Skin of body (tissue), 2 donors: Measurements from ENCODE around the gene CEP72. TPM values are rescaled to one million over a fixed set of nuclear protein-coding genes. Genes with fewer than 3 reads are reported as not detected.
"Not testable (repeated sequence)": the region's sequence is repeated elsewhere in the genome, so short reads cannot be mapped to it uniquely, and the experiment has no call there.

Experiments
- DNase-seq: peaks from one replicate; lab custom pipeline; 2025; lab: John Stamatoyannopoulos, UW
- total RNA-seq: library from RNA; depleted of rRNA; stranded (reverse); fragments of >200 nt; gene quantifications from one replicate; pipeline ENCODE4 v1.2.3, GENCODE V29; 2014

Gene CEP72
- total RNA-seq, 1 donor from 2014 or later, result 4.4 TPM

DNA sequence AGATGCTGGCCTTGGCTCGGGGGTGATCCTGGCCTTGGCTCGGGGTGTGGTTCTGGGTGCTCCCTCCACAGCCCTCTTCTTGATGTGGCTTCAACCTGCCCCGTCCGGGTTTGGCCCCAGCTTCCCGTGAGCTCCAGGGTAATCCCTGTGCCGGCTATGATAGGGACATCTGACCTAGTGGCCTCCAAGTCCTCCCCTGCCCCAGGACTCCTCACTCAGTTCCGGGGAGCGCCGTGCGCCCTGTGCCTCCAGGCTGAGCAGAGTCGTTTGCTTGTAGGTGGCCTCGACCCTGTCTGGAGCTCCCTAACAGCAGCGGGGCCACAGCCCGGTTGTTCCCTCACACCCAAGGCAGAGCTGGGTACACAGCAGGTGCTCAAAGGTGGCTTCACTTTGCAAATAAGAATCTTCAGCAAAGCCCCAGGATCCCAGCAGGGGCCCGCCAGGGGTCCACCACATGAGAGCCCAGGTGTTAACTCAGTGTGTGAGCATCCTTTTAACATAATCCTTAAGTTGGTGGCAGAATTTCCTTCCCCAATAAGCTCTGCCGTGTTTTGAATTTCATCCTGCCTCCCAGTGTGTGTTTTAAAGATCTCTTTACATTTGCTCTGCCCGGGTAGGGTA, 32.3 kb upstream of the CEP72 start:
- DNase-seq, result no peak

DNA sequence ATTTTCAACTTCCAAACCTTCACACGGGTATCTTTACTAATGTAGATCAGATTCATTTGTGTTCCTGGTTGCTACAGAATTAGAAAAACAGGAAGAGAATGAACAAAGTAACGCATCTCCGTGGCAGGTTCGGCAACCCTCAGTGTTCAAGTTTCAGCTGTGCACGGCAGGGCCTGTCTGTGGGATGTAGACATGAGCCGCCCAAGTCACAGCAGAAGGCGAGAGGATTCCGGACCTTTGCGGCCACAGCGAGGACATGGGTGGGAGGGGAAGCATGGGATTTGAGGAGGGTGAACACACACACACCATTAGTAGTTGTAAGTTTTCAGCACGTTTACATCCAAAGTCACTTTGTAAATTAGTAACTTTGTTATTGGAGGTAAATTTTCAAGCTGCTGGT, 31.7 kb upstream of the CEP72 start:
- no peak for DNase-seq

DNA sequence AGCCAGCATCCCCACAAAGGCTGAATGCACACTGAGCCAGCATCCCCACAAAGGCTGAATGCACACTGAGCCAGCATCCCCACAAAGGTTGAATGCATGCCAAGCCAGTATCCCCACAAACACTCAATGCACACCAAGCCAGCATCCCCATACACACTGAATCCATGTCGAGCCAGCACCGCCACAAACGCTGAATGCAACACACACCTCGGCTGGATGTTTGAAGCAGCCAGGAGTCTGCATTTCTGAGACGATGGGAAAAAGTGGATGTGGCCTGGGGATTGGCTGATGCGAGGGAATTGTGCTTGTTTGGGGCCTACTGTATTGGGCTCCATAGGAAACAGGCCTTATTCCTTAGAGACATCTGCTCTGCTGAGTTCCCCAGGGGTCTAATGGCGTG, 30.9 kb upstream of the CEP72 start:
- DNase-seq, result no peak

DNA sequence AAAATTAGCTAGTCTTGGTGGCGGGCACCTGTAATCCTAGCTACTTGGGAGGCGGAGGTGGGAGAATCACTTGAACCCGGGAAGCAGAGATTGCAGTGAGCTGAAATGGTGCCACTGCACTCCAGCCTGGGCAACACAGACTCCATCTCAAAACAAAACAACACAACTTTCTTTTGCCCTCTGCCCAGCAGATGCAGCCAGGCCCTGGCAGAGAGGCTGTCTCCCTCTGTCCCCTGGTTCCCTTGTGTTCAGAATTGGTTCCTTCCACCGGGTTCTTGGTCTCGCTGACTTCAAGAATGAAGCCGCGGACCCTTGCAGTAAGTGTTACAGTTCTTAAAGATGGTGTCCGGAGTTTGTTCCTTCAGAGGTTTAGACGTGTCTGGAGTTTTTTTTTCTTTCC, 30.2 kb upstream of the CEP72 start:
- DNase-seq, result no peak

DNA sequence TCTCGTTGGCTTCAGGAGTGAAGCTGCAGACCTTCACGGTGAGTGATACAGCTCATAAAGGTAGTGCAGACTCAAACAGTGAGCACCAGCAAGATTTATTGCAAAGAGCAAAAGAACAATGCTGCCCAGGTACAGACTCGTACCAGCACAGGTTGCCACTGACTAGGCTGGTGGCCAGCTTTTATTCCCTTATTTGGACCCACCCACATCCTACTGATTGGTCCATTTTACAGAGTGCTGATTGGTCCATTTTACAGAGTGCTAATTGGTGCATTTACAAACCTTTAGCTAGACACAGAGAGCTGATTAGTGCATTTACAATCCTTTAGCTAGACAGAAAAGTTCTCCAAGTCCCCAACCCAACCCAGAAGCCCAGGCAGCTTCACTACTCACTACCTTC, 29.7 kb upstream of the CEP72 start:
- DNase-seq, result not testable (repeated sequence)

DNA sequence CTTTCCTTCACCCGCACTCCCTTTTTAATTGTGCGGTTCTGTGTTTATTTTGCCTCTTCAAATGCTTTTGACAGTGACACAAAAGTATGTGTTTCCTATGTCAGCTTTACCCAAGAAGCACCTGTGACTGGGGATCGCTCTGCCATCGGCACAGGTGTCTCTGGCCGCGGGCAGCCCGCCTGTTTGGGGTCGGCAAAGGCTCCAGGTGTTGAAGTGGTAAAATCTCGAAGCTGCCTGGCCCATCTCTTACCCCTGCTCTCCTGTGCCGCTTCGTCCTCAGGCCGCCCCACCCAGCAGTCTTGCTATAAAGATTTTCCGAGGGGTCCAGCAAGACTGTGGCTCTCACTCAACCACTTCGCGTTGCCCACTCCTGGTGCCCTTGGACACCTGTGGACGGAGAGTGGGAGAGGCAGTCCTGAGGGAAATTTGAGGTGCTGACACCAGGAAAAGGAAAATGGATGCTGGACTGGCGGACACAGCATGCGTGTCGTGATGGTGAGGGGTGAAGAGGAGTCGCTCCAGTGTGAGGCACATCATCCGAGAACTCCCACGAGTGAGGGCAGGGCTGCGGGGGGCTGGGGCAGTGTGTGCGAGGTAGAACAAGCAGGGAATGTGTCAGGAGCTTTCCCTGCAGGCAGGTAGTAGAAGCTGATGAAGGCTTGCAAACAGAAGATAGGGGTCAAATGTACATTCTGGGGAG, 29.1 kb upstream of the CEP72 start:
- DNase-seq, result no peak

DNA sequence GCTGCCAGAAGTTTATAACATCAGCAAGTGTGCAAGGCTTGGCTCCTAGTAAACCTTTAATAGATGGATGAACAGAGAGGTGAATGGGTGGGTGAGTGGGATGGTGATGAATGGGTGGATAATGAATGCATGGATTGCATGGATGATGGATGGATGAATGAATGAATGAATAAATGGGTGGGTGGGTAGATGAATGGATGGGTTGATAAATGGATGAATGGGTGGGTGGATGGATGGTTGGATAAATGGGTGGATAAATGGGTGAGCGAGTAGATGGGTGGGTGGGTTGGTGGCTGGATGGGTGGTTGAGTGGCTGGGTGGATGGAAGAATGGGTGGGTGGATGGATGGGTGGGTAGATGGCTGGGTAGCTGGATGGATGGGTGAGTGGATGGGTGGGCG, 28.5 kb upstream of the CEP72 start:
- no peak for DNase-seq

DNA sequence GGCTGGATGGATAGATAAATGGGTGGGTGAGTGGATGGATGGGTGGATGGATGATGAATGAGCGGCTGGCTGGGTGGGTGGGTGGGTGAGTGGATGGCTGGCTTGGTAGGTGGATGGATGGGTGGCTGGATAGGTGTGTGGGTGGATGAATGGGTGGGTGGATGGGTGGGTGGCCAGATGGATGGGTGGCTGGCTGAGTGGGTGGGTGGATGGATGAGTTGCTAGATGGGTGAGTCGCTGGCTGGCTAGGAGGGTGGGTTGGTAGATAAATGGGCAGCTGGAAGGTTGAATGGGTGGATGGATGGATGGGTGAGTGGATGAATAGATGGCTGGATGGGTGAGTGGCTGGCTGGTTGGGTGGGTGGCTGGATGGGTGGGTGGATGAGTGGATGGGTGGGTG, 27.9 kb upstream of the CEP72 start:
- no peak for DNase-seq

DNA sequence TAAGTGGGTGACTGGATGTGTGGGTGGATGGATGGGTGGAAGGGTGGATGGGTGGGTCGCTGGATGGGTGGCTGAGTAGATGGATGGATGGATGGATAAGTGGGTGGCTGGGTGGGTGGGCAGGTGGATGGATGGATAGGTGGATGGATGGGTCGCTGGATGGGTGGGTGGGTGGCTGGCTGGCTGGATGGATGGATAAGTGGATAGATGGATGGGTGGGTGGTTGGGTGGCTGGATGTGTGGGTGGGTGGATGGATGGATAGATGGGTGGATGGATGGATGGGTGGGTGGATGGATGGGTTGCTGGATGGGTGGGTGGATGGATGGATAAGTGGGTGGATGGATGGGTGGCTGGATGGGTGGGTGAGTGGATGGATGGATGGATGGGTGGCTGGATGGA, 27.3 kb upstream of the CEP72 start:
- no peak for DNase-seq

DNA sequence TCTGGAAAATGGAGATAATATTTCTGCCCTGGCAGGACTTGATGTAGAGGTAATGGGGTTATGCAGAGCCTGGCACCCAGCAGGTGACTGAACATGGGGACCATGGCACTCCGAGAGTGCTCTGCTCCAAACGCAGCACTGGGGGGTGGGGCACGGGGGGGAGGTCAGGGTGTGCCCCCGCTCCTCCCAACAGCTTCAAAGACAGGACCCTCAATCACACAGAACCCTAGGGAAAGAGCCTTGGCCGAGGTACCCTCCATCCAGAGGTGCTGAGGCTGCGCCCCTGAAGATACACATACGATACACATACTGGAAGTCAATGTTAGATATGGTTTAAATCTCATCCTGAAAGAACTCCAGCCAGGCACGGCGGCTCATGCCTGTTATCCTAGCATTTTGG, 26.6 kb upstream of the CEP72 start:
- DNase-seq, result no peak

DNA sequence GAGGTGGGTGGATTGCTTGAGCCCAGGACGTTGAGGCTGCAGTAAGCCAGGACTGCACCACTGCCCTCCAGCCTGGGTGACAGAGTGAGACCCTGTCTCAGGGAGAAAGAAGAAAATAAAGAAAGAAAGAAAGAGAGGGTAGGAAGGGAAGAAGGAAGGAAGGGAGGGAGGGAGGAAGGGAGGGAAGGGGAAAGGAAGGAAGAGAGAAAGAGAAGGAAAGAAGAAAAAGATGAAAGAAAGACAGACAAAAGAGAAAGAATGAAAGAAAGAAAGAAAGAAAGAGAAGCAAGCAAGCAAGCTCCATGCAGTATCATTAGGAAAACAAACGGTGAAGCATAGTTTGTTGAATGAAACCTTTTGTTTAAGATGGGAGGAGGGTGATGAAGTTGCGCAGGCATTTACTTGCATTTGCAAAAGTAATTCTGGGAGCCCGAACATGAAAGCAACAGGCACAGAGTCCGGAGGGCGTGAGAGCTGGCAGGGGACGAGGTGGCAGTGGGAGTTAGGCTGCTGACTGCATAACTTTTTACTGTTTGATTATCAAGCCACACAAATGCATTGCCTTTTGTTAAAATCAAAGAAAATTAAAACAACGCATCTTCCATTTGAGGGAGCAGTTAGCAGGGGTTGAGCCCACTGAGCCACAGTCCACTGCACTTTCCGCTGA, 26.0 kb upstream of the CEP72 start:
- DNase-seq, result no peak

DNA sequence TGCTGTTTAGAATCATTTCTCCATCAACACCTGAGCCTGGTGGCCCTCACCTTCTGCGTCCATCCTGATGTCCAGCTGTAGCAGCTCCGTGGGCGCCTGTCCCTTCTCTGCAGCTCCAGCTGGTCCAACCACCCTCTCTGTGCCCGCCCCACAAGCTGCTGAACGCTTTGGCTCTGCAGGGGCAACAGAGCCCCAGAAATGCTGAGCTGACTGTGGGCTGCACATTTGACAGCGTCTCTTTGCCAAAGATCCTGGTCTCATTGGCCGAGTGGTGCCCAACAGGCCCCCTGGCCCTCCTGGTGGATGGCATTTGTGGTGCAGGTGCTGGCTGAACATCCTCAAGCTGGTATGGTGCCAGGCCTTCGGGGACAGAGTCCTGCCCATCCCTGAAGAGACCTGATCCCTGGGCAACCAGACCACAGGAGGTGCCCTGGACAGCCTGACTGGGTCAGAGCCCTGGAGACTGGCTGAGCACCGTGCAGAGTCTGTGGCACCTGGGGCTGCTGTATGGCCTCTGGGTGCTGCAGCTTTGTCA, 25.3 kb upstream of the CEP72 start:
- DNase-seq, result no peak

DNA sequence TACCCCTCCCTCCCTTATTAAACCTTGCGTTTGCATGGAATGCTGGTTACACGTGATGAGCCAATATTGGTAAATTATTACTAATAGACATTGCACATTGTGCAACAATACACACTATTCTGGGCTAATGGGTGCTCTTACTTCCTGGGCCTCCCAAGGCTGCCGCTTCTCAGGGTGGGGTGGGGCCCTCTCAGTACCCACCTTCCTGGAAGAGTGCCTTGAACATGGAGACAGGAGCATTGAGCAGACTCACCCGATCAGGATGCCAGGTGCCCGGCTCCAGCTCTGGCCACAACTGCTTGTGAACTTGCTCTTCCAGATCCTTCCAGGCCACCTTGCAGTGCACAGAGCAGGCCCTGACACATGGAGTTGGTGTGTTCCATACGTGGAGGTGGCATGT, 24.7 kb upstream of the CEP72 start:
- DNase-seq, result no peak

DNA sequence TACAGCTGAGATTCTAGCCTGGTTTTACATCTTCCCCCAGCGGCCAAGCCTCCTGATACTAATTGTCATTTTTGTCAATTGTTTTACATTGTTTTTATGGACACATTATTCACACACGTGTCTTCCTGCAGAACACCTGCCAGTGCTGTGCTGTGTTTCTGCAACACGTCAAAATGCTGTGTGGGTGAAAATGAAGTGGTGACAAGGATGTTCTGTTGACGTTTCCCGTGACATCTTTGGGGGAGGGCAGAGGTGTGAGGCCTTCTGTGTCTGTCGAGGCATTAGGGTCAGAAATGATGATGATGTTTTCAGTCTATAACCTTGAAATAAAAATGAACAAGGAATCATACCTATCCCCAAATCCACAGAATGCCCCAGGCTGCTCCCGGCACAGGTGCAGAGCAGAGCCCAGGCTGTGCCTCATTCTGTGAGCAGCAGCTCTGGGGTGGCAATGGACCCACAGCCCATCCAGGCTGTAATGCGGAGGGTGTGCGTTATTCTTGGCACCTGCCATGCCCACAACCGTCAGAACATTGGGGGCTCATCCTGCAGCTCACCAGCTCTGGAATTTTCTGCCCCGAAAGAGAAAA, 23.6 kb upstream of the CEP72 start:
- no peak for DNase-seq

DNA sequence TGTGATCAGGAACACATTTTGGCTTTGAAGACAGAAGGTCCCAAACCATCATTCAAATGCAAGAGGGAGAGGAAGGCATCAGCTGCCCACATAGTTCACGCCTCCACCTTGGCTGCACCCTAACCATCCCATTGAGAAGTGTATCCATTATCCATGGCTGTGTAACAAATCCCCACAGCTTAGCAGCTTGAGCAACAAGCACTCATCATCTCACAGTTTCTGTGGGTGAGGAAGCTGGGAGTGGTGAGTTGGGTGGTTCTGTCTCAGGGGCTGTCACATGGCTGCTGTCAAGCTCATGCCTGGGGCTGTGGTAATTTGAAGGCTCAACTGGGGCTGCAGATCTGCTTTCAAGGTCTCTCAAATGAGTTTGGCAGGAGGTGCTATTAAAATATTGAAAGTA, 23.0 kb upstream of the CEP72 start:
- no peak for DNase-seq

DNA sequence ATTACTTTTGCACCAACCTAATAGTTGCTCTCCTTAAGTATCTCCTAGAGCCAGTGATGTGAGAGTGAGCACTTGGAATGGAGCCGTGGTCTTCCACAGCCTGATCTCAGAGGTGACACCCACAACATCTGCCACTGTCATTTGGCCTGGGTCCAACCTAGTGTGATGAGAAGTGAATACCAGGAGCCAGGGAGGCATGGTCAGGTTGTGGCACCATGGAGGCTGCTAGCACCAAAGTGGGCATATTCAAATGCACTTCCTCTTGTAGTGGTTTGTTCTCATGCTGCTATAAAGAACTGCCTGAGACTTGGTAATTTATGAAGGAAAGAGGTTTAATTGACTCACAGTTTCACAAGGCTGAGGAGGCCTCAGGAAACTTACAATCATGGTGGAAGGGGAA, 22.6 kb upstream of the CEP72 start:
- no peak for DNase-seq

DNA sequence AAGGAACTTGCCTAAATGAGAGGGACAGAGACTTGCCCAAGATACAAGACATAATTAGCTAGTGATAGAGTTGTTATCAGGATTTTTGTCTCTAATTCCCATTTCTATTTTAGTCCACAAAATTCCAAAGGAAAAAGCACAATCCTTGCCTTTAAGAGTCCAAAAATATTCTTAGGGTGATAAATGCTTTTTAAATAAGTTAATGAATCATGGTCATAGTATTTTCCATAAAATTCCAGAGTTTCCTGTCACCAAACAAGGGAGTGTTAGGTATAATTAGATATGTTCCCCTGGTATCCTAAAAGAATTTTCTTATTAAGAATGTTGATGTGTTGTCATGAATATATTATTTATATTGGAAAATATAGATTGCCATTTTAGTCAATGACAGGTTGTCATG, 21.8 kb upstream of the CEP72 start:
- DNase-seq, result no peak

DNA sequence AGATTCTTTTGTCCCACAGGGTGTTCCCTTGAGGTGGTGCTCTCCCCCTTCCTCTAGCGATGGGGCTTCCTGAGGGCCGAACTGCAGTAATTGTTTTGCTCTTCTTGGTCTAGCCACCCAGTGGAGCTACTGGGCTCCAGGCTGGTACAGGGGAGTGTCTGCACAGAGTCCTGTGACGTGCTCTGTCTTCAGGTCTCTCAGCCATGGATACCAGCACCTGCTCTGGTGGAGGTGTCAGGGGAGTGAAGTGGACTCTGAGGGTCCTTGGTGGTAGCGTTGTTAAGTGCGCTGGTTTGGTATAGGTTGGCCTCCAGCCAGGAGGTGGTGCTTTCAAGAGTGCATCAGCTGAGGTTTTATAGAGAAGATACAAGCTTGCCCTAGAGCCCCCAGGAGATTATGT, 20.4 kb upstream of the CEP72 start:
- no peak for DNase-seq

DNA sequence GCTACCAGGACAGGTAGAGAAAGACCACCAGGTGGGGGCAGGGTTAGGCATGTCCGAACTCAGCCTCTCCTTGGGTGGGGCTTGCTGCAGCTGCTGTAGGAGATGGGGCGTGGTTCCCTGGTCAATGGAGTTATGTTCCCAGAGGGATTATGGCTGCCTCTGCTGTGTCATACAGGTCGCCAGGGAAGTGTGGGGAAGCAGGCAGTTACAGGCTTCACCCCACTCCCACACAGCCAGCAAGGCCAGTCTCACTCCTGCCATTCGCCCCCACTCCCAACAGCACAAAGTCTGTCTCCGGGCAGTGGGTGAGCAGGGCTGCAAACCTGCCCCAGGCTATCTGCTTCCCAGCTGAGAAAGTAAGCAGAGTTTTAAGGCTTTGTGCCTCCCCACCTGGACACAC, 20.0 kb upstream of the CEP72 start:
- no peak for DNase-seq

DNA sequence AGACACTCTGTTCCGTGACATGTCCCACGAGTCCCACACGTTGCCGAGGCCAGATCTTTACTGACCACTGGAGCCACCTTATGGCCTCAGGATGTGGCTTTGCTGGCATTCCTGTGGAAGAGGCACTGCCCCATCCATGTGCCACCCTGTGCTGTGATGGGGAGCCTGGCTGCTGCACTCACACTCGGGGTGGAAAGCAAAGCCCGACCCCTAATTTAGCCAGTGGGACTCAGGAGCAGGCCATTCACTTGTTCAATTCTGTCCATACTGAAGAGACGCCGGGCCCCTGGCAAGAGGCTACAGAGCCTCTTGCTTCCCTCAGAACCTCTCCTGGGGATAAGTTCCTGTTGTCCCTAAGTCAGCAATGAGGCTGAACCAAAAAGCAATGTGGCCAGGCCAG, 18.6 kb upstream of the CEP72 start:
- no peak for DNase-seq

DNA sequence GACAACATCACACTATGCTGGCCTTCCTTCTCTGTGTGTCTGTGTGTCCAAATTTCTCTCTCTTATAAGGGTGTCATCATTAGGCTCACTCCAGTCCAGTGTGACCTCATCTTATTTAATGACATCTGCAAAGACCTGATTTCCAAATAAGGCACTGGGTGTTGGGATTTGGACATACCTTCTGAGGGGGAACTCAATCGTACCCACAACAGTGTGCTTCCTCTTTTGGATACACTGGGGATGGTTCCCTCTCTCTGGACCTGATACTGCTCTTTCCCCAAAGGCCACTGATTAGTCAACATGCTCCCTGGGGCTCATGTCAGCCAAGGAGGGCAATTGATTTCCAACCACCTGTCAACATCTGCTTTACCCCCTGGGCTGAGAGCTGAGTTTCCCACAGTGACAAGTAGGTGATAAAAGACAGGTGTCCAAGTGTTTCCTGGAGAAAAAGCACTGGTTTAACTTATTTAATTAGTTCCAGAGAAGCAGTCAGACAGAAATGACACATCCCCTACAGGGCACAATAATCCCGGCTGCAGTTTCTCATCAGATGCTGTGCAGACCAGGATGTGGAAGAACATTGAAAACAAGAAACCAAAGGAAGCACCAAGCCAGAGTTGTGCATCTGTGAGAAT, 17.8 kb upstream of the CEP72 start:
- no peak for DNase-seq

DNA sequence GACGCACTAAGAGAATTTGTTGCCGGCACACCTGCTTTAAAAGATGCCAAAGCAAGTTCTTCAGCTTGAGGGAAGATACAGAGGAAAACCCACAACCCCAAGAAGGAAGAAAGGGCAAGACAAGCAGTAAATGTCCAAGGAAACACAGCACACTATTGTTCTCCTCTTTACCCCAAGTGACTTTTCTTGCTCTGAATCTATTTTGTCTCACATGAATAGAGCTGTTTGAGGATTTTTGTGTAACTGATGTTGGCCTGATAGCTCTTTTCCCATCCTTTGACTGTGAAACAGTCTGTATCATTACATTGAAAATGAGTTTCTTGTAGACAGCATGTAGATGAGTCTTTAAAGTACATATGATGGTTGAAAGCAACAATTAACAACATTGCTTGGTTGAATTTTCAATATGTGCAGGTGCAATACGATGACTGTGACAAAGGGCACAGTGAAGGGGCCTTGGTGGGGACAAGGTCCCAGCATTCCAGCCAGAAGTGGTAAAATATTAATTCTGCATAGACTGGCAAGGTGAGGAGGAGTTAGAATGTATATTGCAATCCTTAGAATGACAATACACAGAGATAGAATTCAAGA, 16.8 kb upstream of the CEP72 start:
- no peak for DNase-seq
